H9 (cell line): ENCODE data around the gene YEATS2. TPM values are rescaled to one million over a fixed set of nuclear protein-coding genes. Genes with fewer than 3 reads are reported as not detected.

Experiments
- DNase-seq: peaks from one replicate; pipeline ENCODE4 v3.0.0-alpha.2; 2017
- H2AFZ ChIP-seq: one replicate; pipeline ENCODE4 v1.6.1; 2013; ENCODE audit warnings: mild to moderate bottlenecking, low read length, control low read depth, moderate library complexity
- H2AK5ac ChIP-seq: 2 replicates; pipeline ENCODE4 v1.6.1; 2013; ENCODE audit warnings: low read length, control low read depth, mixed read lengths; ENCODE audit not compliant: insufficient read length
- H2BK120ac ChIP-seq: one replicate; pipeline ENCODE4 v1.6.1; 2013; ENCODE audit warnings: low read depth, mild to moderate bottlenecking, low read length, control low read depth, inconsistent platforms; ENCODE audit not compliant: poor library complexity, severe bottlenecking
- H2BK12ac ChIP-seq: 2 replicates; pipeline ENCODE4 v1.6.1; 2013; ENCODE audit warnings: low read length, control low read depth, mixed read lengths, low read depth; ENCODE audit not compliant: insufficient read length
- H2BK15ac ChIP-seq: 2 replicates; pipeline ENCODE4 v1.6.1; 2013; ENCODE audit warnings: low read depth, low read length, control low read depth
- H2BK20ac ChIP-seq: one replicate; pipeline ENCODE4 v1.6.1; 2013; ENCODE audit warnings: low read depth, mild to moderate bottlenecking, low read length, control low read depth, inconsistent platforms; ENCODE audit not compliant: poor library complexity, severe bottlenecking
- H2BK5ac ChIP-seq: 2 replicates; pipeline ENCODE4 v1.6.1; 2013; ENCODE audit warnings: low read length, control low read depth, mixed read lengths; ENCODE audit not compliant: insufficient read length
- H3K14ac ChIP-seq: 2 replicates; pipeline ENCODE4 v1.6.1; 2013; ENCODE audit warnings: low read length, control low read depth; ENCODE audit not compliant: insufficient read depth
- H3K18ac ChIP-seq: 2 replicates; pipeline ENCODE4 v1.6.1; 2013; ENCODE audit warnings: low read depth, mild to moderate bottlenecking, mixed read lengths, low read length, control low read depth; ENCODE audit not compliant: insufficient read length
- H3K23ac ChIP-seq: 2 replicates; pipeline ENCODE4 v1.6.1; 2013; ENCODE audit warnings: low read length, control low read depth, mixed read lengths, low read depth; ENCODE audit not compliant: insufficient read length
- H3K23me2 ChIP-seq: 2 replicates; pipeline ENCODE4 v1.6.1; 2013; ENCODE audit warnings: low read depth, mild to moderate bottlenecking, mixed read lengths, low read length, control low read depth; ENCODE audit not compliant: insufficient read length, poor library complexity, severe bottlenecking
- H3K27ac ChIP-seq: 2 replicates; pipeline ENCODE4 v1.5.1; 2013; ENCODE audit warnings: low read length, control low read depth, mixed read lengths, low read depth; ENCODE audit not compliant: insufficient read length
- H3K27me3 ChIP-seq: 2 replicates; pipeline ENCODE4 v1.6.1; 2013; ENCODE audit warnings: low read length, control low read depth, inconsistent platforms; ENCODE audit not compliant: insufficient read depth
- H3K4ac ChIP-seq: 2 replicates; pipeline ENCODE4 v1.6.1; 2013; ENCODE audit warnings: low read depth, mild to moderate bottlenecking, control low read depth, inconsistent platforms, low read length, moderate library complexity
- H3K4me1 ChIP-seq: 2 replicates; pipeline ENCODE4 v1.6.1; 2013; ENCODE audit warnings: low read length, control low read depth, inconsistent platforms; ENCODE audit not compliant: insufficient read depth
- H3K4me2 ChIP-seq: 2 replicates; pipeline ENCODE4 v1.6.1; 2013; ENCODE audit warnings: low read length, control low read depth, mixed read lengths; ENCODE audit not compliant: insufficient read length, insufficient read depth
- H3K56ac ChIP-seq: 2 replicates; pipeline ENCODE4 v1.6.1; 2013; ENCODE audit warnings: low read depth, mild to moderate bottlenecking, mixed read lengths, low read length, control low read depth; ENCODE audit not compliant: insufficient read length
- H3K79me1 ChIP-seq: 2 replicates; pipeline ENCODE4 v1.6.1; 2013; ENCODE audit warnings: low read depth, mild to moderate bottlenecking, moderate library complexity, low read length, control low read depth, inconsistent platforms; ENCODE audit not compliant: insufficient read depth, poor library complexity, severe bottlenecking
- H3K79me2 ChIP-seq: 2 replicates; pipeline ENCODE4 v1.6.1; 2013; ENCODE audit warnings: low read length, control low read depth, inconsistent platforms; ENCODE audit not compliant: insufficient read depth
- H3K9ac ChIP-seq: 2 replicates; pipeline ENCODE4 v1.6.1; 2013; ENCODE audit warnings: low read length, control low read depth, mixed read lengths; ENCODE audit not compliant: insufficient read length; ENCODE audit errors: extremely low read depth
- H3K9me3 ChIP-seq: one replicate; pipeline ENCODE4 v1.6.1; 2013; ENCODE audit warnings: low read depth, low read length, inconsistent platforms; ENCODE audit not compliant: control insufficient read depth
- H3T11ph ChIP-seq: one replicate; pipeline ENCODE4 v1.6.1; 2013; ENCODE audit warnings: mild to moderate bottlenecking, low read length, control low read depth, inconsistent platforms
- H4K20me1 ChIP-seq: one replicate; pipeline ENCODE4 v1.6.1; 2013; ENCODE audit not compliant: control insufficient read depth, insufficient read length, insufficient read depth
- H4K5ac ChIP-seq: 2 replicates; pipeline ENCODE4 v1.6.1; 2013; ENCODE audit warnings: low read depth, mild to moderate bottlenecking, mixed read lengths, low read length, control low read depth; ENCODE audit not compliant: insufficient read length
- H4K8ac ChIP-seq: replicated peaks from 2 replicates; pipeline ENCODE4 v1.6.1; 2013; ENCODE audit warnings: low read length, control low read depth, mixed read lengths, low read depth; ENCODE audit not compliant: insufficient read length
- H4K91ac ChIP-seq: 2 replicates; pipeline ENCODE4 v1.6.1; 2013; ENCODE audit warnings: low read depth, mild to moderate bottlenecking, moderate library complexity, mixed read lengths, low read length, control low read depth; ENCODE audit not compliant: insufficient read length
- H3K27ac Mint-ChIP-seq, 3 experiments: 2 replicates in 2 of 3; 3 replicates in 1 of 3; pipeline ENCODE4 v1.8.0; 2020 to 2021; ENCODE audit warnings: mixed read lengths in 3 of 3, mild to moderate bottlenecking in 1 of 3, moderate library complexity in 1 of 3
- H3K27me3 Mint-ChIP-seq: 2 replicates; pipeline ENCODE4 v1.8.0; 2021; ENCODE audit warnings: low read depth, mild to moderate bottlenecking, moderate library complexity, mixed read lengths
- H3K36me3 Mint-ChIP-seq, 3 experiments: 2 replicates in 2 of 3; 3 replicates in 1 of 3; pipeline ENCODE4 v1.8.0; 2020 to 2021; ENCODE audit warnings: low read depth in 3 of 3, mixed read lengths in 3 of 3; ENCODE audit not compliant: insufficient read depth in 1 of 3
- H3K4me1 Mint-ChIP-seq, 2 experiments: 2 replicates each; pipeline ENCODE4 v1.8.0; 2020; ENCODE audit warnings: mixed read lengths in 2 of 2
- H3K4me3 Mint-ChIP-seq, 2 experiments: 2 replicates in 1 of 2; 3 replicates in 1 of 2; pipeline ENCODE4 v1.8.0; 2020 to 2021; ENCODE audit warnings: mild to moderate bottlenecking in 2 of 2, mixed read lengths in 2 of 2, moderate library complexity in 1 of 2
- H3K9me3 Mint-ChIP-seq, 2 experiments: 2 replicates in 1 of 2; 3 replicates in 1 of 2; pipeline ENCODE4 v1.8.0; 2020; ENCODE audit warnings: mild to moderate bottlenecking in 2 of 2, mixed read lengths in 2 of 2, moderate library complexity in 1 of 2
- WGBS: extraction: QIAGEN DNeasy Blood & Tissue Kit; methylation state at CpG from one replicate; pipeline ENCODE4 v1.1.7; 2013; ENCODE audit warnings: missing lambda C conversion rate, low lambda C conversion rate, mixed read lengths; ENCODE audit not compliant: insufficient read length; ENCODE audit errors: extremely low coverage; 5-methylcytosine and 5-hydroxymethylcytosine counted together
- total RNA-seq: library from RNA; stranded (reverse); gene quantifications from 2 replicates; pipeline ENCODE4 v1.2.1, GENCODE V29; 2021
- TF ChIP-seq, protein P1 (sequence below): fragments of 200-600 bp; sonication (generic); conservative IDR thresholded peaks from 3 replicates; pipeline ENCODE4 v1.8.0; 2021; ENCODE audit warnings: antibody characterized with exemption, mild to moderate bottlenecking

The YEATS2 gene
- total RNA-seq, 1 experiment from 2014 or later = 40.3 TPM

DNA sequence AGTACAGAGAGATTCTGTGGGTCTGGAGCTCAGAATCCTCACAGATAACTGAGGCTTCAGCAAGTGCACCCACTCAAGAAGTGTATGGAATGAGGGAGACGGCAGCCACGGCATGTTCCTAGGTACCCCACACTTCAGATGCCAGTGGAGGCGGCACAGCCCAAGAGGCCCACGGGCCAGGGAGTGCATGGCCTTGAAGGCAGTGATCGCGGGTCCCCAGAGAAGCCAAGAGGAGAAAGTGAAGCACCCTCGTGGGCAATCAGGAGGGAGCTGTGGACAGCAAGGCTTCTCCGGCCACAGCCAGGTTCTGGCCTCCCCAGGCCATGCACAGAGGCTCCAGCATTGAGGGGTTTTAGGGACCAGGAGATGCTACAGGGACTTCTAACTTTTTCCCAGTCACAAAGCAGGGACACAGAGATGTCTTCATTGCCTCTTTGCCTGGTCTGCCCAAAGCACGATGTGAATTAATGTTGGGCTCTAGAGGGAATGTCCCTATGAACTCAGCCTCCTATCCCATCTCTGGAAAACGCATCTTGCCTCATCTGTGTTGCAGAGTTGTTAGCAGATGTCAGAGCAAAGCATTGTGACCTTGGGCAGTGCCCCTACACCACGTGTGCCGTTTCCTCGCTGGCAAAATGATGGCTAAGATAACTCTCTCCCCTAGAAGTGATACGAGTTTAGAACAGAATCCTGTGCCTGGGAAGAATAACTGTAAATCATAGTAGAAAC lies 130.4 kb downstream of the YEATS2 start:
- H3K9me3 ChIP-seq = no peaks in the 10 kb centered on the region
- no CpG with 5 or more reads among the region's 14 CpGs for WGBS
- no peak overlapping the region for H3K56ac ChIP-seq
- no peak overlapping the region for H3K4ac ChIP-seq
- Mint-ChIP-seq H3K9me3 (no peaks in the 10 kb centered on the region), H3K27ac (peak overlapping the region in 2 of 3 experiments; percentile 34 to 45; a peak in 4 of 7 replicates), H3K27me3 (peaks cover 9% of the 10 kb centered on the region), H3K4me1 (peaks cover 16 to 20% of the 10 kb centered on the region in 2 experiments), H3K4me3 (no peak overlapping the region), H3K36me3 (peaks cover 3 to 29% (median 26%) of the 10 kb centered on the region in 3 experiments)
- no peak overlapping the region for H3K27ac ChIP-seq
- H3K27me3 ChIP-seq = no peaks in the 10 kb centered on the region
- H3K79me2 ChIP-seq = no peaks in the 10 kb centered on the region
- no peak overlapping the region for H4K91ac ChIP-seq
- H3T11ph ChIP-seq = no peak overlapping the region
- H3K79me1 ChIP-seq = no peaks in the 10 kb centered on the region
- no peak overlapping the region for H2BK15ac ChIP-seq
- H4K20me1 ChIP-seq = no peaks in the 10 kb centered on the region
- H2BK20ac ChIP-seq = no peak overlapping the region
- H4K5ac ChIP-seq = no peak overlapping the region
- no peak overlapping the region for H3K14ac ChIP-seq
- no peak overlapping the region for H3K4me2 ChIP-seq
- no peak overlapping the region for H4K8ac ChIP-seq
- no peak overlapping the region for H2BK5ac ChIP-seq
- H3K18ac ChIP-seq = no peak overlapping the region
- H3K9ac ChIP-seq = no peak overlapping the region
- no peak overlapping the region for H2AK5ac ChIP-seq
- no peaks in the 10 kb centered on the region; the same call in 1 of the 2 replicates for H3K4me1 ChIP-seq
- no peak overlapping the region for H2AFZ ChIP-seq
- DNase-seq = no peak
- H3K23ac ChIP-seq = no peak overlapping the region
- H2BK12ac ChIP-seq = no peak overlapping the region
- H3K23me2 ChIP-seq = peaks cover 6% of the 10 kb centered on the region
- TF ChIP-seq, protein P1, sequence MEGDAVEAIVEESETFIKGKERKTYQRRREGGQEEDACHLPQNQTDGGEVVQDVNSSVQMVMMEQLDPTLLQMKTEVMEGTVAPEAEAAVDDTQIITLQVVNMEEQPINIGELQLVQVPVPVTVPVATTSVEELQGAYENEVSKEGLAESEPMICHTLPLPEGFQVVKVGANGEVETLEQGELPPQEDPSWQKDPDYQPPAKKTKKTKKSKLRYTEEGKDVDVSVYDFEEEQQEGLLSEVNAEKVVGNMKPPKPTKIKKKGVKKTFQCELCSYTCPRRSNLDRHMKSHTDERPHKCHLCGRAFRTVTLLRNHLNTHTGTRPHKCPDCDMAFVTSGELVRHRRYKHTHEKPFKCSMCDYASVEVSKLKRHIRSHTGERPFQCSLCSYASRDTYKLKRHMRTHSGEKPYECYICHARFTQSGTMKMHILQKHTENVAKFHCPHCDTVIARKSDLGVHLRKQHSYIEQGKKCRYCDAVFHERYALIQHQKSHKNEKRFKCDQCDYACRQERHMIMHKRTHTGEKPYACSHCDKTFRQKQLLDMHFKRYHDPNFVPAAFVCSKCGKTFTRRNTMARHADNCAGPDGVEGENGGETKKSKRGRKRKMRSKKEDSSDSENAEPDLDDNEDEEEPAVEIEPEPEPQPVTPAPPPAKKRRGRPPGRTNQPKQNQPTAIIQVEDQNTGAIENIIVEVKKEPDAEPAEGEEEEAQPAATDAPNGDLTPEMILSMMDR = no peak
- no peak overlapping the region for H2BK120ac ChIP-seq
